UCSD-AML1 (cell line): ENCODE data around the gene HOXB8.

ENCODE experiments used
- DNase-seq: peaks from one replicate; lab custom pipeline; 2025; ENCODE audit not compliant: unreplicated experiment; lab: John Stamatoyannopoulos, UW

Gene HOXB8

DNA sequence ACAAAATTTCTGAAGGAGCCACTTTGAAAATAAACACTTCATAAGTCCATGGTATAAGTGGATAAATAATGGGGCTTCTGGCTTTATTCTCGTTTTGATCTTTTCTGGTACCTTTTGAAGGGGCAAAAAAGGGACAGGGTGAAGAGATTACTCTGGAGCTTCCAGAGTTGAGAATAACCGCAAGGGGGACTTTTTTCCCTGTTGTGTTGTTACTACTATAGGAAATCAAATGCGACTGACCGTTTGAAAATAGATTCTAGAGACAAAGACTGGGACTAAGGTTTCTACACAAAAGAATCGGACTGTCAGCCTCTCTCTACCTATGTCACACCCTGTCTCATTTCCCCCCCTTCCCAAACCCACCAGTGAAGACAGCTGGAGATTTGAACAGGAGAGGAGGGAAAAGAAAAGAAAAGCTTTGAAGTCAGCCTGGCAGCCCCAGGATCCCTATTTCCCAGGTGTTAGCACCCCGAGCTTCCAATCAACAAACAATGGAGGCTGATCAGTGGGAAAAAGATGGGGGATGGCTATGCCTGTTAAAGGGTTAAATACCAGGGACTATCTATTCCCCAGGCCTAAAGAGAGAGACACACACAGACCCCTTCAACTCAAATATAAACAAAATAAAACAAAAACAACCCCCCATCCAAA lies 45.3 kb downstream of the HOXB8 start:
- DNase-seq: no peak

DNA sequence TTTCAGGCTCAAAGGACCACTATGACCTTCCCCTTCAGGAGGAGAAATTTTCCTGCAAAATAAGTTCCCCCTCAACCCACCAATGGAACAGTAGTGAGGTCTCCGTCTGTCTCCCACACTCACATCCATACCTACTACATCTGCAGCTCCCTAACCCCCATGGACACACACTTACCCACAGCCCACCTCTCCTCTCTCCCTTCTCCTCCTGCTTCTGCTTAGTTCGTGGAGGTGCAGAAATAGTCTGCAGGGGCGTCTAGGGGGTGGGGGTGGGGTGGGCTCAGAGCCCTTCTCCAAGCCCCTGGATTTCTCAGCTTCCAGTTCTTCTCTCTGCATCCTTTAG lies 45.9 kb downstream of the HOXB8 start:
- DNase-seq: no peak

DNA sequence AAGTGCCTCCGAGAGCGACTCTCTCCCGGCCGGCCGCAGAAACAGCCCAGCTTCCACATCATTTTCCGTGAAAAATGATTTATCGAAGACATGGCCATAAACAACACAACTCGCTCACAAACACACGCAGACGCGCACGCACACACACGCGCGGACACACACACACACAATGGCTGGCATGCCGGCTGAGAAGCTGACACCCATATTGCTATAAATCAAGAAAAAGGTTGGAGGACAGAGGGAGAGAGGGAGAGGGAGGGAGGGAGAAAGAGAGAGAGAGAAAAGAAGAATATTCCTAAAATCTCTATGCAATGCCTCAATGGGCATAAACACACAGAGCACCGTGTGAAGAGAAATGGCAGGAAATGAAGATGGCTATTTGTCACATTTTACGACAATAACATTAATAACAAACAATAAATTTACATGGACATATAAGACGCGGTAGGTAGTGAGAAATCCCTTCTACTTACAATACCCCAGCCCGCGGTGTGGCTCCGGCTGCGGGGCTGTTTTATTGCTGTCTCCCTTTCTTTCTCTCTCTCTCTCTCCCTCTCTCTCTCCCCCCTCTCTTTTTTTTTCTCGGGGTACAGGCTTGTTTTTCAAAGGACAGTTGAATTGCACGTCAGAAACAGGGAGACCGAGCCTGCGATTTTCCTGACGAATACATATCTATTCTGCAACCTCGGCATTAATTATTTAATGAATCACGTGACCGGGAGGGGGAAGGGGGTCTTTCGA lies 46.4 kb downstream of the HOXB8 start:
- no peak for DNase-seq

- no peak for DNase-seq
Measured at GRCh38 chr17:48567646-48568354, 47.3 kb downstream of the HOXB8 start.

DNA sequence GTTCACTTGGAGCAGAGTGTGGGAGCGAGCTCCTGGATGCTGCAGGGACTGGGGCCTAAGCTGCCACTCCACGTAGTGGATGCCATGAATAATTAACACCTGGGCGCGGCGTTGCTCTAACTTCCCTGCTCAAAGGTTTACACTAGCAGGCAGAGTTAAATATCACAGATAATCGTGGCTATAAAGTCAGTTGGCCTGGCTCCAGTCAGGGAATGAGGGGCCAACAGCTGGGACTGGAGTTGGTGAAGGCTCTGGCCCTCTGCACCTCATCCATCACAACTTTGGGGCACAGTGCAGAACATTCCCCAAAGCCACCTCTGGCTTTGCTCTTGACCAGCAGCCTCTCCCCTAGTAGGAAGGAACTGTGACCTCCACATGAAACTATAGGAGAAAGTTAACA lies 47.9 kb downstream of the HOXB8 start:
- DNase-seq: no peak

DNA sequence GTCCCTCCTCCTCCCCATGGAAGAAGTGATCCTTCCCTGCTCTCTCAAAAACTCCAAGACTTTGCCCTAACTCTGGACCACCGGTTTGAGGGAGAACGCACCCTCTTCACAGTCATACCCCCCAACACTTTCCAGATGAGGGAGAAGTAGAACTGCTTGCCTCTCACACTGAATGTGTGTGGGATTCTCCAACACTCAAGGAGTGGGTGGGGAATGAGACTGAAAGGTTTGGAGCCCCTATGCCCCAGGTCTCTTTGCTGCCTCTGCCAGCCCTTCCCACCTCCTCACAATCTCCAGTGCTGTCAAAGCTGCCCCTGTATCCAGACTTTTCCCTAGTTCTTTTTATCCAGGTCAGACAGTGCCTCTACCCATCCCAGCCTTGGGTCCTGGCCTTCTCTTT lies 48.4 kb downstream of the HOXB8 start:
- no peak for DNase-seq

GRCh38 chr17:48565925-48566710 lies 49.0 kb downstream of the HOXB8 start:
- DNase-seq: no peak

GRCh38 chr17:48565022-48565554 lies 50.0 kb downstream of the HOXB8 start:
- DNase-seq: no peak

DNA sequence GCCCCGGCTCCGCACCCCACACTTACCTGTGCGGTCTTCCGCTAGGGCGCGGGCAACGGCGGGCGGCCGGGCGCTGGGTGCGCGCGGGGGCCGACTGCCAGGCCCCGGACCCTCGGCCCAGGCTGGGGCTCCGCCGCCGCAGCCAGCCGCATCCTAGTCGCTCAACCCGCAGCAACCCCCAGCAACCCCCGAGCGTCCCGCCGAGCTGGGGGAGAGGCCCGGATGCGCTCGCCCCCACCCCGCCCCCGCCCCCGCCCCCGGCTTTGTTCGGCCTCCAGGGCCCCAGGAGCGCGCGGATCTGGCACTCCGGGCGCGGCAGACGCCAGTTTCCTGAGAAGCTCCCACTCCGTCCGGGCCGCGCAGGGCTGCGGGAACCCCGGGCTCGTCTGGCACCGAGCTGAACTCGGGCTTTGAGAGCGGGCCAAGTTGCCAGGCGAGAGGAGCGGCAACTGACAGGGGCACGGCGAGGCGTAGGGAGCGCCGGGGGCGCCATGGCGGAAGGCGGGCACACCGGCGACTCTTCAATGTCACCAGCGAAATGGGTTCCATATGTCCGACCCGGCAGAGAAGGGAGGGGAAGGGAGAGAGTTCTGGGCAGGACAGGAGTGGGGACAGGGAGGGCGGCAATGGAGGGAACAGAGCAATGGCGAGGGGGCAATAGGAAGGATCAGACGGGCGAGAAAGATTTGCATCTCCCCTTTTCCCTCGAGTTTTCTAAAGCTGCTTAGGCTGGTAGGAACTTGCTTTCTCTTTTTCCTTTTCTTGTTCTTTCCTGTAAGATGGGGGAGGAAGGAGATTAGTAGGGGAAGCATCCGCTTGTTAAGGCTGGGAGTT lies 50.7 kb downstream of the HOXB8 start:
- no peak for DNase-seq

DNA sequence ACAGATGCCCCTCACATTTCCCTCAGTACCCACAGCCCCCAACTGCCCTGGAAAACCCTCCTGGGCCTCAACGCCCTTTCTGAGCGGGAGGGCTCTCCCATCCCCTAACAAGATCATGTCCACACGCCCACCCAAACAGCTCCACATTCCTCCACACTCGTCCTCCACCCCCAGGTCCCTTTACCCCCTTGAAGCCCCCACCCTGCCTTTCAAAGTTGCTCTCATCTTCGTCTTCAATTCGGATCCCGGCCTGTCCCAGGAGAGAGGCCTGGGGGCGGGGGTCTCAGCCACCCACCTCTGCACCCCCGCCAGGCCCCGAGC lies 51.3 kb downstream of the HOXB8 start:
- DNase-seq: no peak

- no peak for DNase-seq
Measured at GRCh38 chr17:48563385-48563838, 51.7 kb downstream of the HOXB8 start.

- no peak for DNase-seq
Measured at GRCh38 chr17:48562934-48563333, 52.2 kb downstream of the HOXB8 start.
